T-cell (primary cell): ENCODE measurements around the gene E2F1. TPM values are rescaled to one million over a fixed set of nuclear protein-coding genes. Genes with fewer than 3 reads are reported as not detected.
"Not testable (repeated sequence)": the region's sequence is repeated elsewhere in the genome, so short reads cannot be mapped to it uniquely, and the experiment has no call there.

ENCODE experiments used
- ATAC-seq, 4 experiments: fragments of 200-7000 bp in 3 of 4; fragments of 150-1000 bp in 1 of 4; cut with Tn5 transposase; replicated peaks in 1 of 4; 1 replicate in 3 of 4; 2 replicates in 1 of 4; pipeline ENCODE4 v1.10.0; 2021; ENCODE audit warnings: moderate library complexity in 3 of 4, mild to moderate bottlenecking in 2 of 4, moderate number of reproducible peaks in 1 of 4
- CTCF ChIA-PET, 2 donors: fragments of 300-600 bp; sonication (Branson Sonifier 250); formaldehyde crosslinking; loops; one replicate each; lab custom pipeline; 2022; ENCODE audit warnings: antibody characterized with exemption in 2 of 2; lab: Charles Lee
- POLR2A ChIA-PET, 2 donors: fragments of 300-600 bp; sonication (Branson Sonifier 250); formaldehyde crosslinking; loops; one replicate each; lab custom pipeline; 2022; ENCODE audit warnings: antibody characterized with exemption in 2 of 2; lab: Charles Lee
- DNase-seq, 35 experiments: peaks; one replicate each; pipeline versions ENCODE4 v3.0.0 to v3.0.0-alpha.2; 2013 to 2023
- H3K27ac ChIP-seq: one replicate; pipeline ENCODE4 v1.5.1; 2013; ENCODE audit warnings: low read length
- H3K27me3 ChIP-seq, 2 experiments: replicated peaks in 1 of 2; 1 replicate in 1 of 2; 2 replicates in 1 of 2; pipeline versions ENCODE4 v1.6.1 to v1.7.0; 2013; ENCODE audit warnings: low read length in 1 of 2, mixed read lengths in 1 of 2; ENCODE audit not compliant: control insufficient read depth in 2 of 2, insufficient read depth in 2 of 2; ENCODE audit errors: extremely low read depth in 1 of 2
- H3K36me3 ChIP-seq, 2 donors: 1 replicate in 1 of 2; 2 replicates in 1 of 2; pipeline versions ENCODE4 v1.6.1 to v1.7.0; 2013; ENCODE audit warnings: low read length in 1 of 2; ENCODE audit not compliant: control insufficient read depth in 2 of 2, insufficient read depth in 1 of 2; ENCODE audit errors: extremely low read depth in 1 of 2
- H3K4me1 ChIP-seq, 2 experiments: 1 replicate in 1 of 2; 2 replicates in 1 of 2; pipeline versions ENCODE4 v1.6.1 to v1.7.0; 2013; ENCODE audit warnings: low read length in 2 of 2, mixed read lengths in 1 of 2; ENCODE audit not compliant: insufficient read depth in 2 of 2, control insufficient read depth in 1 of 2; ENCODE audit errors: extremely low read depth in 1 of 2
- H3K4me3 ChIP-seq, 2 donors: 1 replicate in 1 of 2; 2 replicates in 1 of 2; pipeline versions ENCODE4 v1.5.1 to v1.7.0; 2013; ENCODE audit warnings: mild to moderate bottlenecking in 2 of 2, low read length in 1 of 2, moderate library complexity in 1 of 2; ENCODE audit not compliant: control insufficient read depth in 1 of 2; ENCODE audit errors: extremely low read depth in 1 of 2
- H3K9me3 ChIP-seq: 2 replicates; pipeline ENCODE4 v1.7.0; 2013
- H3K27ac Mint-ChIP-seq, 2 donors: one replicate each; pipeline ENCODE4 v1.8.0; 2020 to 2021; ENCODE audit warnings: mild to moderate bottlenecking in 2 of 2, mixed read lengths in 2 of 2
- H3K27me3 Mint-ChIP-seq, 2 donors: one replicate each; pipeline ENCODE4 v1.8.0; 2021 to 2022; ENCODE audit warnings: mixed read lengths in 2 of 2
- H3K36me3 Mint-ChIP-seq: one replicate; pipeline ENCODE4 v1.8.0; 2021; ENCODE audit warnings: mixed read lengths
- H3K4me1 Mint-ChIP-seq, 3 donors: one replicate each; pipeline ENCODE4 v1.8.0; 2020 to 2022; ENCODE audit warnings: mixed read lengths in 3 of 3, mild to moderate bottlenecking in 1 of 3
- H3K4me3 Mint-ChIP-seq, 3 donors: one replicate each; pipeline ENCODE4 v1.8.0; 2020 to 2022; ENCODE audit warnings: mild to moderate bottlenecking in 3 of 3, mixed read lengths in 3 of 3, moderate library complexity in 3 of 3
- H3K9me3 Mint-ChIP-seq, 3 donors: one replicate each; pipeline ENCODE4 v1.8.0; 2020 to 2022; ENCODE audit warnings: mixed read lengths in 3 of 3
- WGBS: methylation state at CpG from one replicate; pipeline ENCODE4 v1.1.5; 2013; ENCODE audit warnings: missing lambda C conversion rate; ENCODE audit not compliant: insufficient coverage; 5-methylcytosine and 5-hydroxymethylcytosine counted together
- total RNA-seq, 35 experiments: library from RNA in 6 of 35; stranded (reverse) in 6 of 35; fragments of 120-200 nt in 1 of 35; gene quantifications; one replicate each; pipeline versions ENCODE4 v1.2.1 to v1.2.4 and lab custom pipeline; 2013 to 2026

Gene E2F1
- total RNA-seq, 5 donors from 2014 or later (not counting 1 experiment from before 2014, with no cell fraction given), result 1.8 to 7.4 (median 4.6) TPM

- 89% methylated on average over 9 of the region's 14 CpGs for WGBS
- POLR2A ChIA-PET, result no interaction called here
- peak overlapping the region in 1 of 2 donors; percentile 3 for H3K27ac Mint-ChIP-seq
Measured at GRCh38 chr20:33648396-33649004, 37.7 kb downstream of the E2F1 start.

DNA sequence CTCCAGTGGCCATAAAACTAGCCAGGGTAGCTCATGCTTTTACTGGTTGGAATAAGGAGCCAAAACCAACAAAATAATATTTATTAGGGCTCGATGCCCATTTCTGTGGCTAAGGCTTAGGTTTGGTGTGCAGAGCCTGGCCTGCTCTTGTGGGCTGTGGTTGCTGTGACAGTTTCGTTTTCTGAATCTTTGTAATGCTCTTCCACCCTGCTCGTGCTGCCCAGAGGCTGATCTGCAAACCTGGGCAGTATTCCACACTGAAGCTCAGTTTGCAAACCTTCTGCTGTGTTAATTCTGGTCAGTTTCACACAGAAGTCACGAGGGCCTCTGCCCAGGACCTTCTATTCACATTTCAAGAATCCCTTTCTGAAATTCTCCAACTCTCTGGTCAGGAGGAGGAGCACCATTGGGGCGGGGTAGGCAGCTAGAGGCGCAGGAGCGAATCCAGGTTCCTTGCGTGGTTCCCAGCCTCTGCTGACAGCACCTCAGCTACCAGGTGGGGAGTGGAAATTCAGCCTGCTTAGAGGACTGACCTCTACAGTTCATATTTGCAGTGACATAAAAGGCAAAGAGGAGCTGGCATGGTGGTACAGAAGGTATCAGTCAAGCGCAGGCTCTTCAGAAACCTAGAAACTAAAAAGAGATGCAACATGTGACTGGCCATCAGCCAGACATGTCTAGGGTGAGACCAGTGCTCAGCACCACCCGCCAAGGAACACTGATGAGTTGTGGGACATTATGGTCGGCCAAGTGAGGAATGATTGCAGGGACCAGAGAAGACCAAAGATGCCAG lies 38.4 kb downstream of the E2F1 start:
- H3K9me3 Mint-ChIP-seq, result no peaks in the 10 kb centered on the region
- Histone ChIP-seq H3K4me3 (no peak overlapping the region), H3K9me3 (no peaks in the 10 kb centered on the region), H3K27ac (peak overlapping the region; percentile 29), H3K27me3 (no peaks in the 10 kb centered on the region), H3K4me1 (peaks cover 0 to 16% of the 10 kb centered on the region in 2 experiments), H3K36me3 (peaks cover 0 to 23% of the 10 kb centered on the region in 2 donors)
- H3K36me3 Mint-ChIP-seq, result peaks cover 18% of the 10 kb centered on the region
- POLR2A ChIA-PET, result interaction anchor here in 1 of 2 donors (0.8 kb wide), 1 partner anchor 1471 kb away, joined by 3 read pairs; no protein-coding TSS in a partner anchor
- no peaks in the 10 kb centered on the region for H3K27me3 Mint-ChIP-seq
- CTCF ChIA-PET, result interaction anchor here in 1 of 2 donors (0.5 kb wide), 1 partner anchor 147 kb away, joined by 4 read pairs; no protein-coding TSS in a partner anchor
- DNase-seq, result peak in 1 of 35 experiments; percentile 35
- peak overlapping the region in 1 of 2 donors; percentile 77 for H3K27ac Mint-ChIP-seq
- 81% methylated on average over 3 of the region's 11 CpGs for WGBS
- no peak overlapping the region for H3K4me3 Mint-ChIP-seq
- ATAC-seq, result peak in 1 of 4 experiments; percentile 45
- H3K4me1 Mint-ChIP-seq, result peaks cover 5 to 19% (median 7%) of the 10 kb centered on the region in 3 donors

More at GRCh38 chr20:33648396-33649004, 37.7 kb downstream of the E2F1 start:
- H3K4me3 ChIP-seq, result no peak overlapping the region
- H3K9me3 ChIP-seq, result no peaks in the 10 kb centered on the region
- peaks cover 0 to 21% of the 10 kb centered on the region in 2 donors for H3K36me3 ChIP-seq
- peaks cover 0 to under 1% of the 10 kb centered on the region in 2 experiments for H3K27me3 ChIP-seq
- CTCF ChIA-PET, result interaction anchor here in 1 of 2 donors (0.5 kb wide), 1 partner anchor 147 kb away, joined by 4 read pairs; no protein-coding TSS in a partner anchor
- Mint-ChIP-seq H3K9me3 (no peaks in the 10 kb centered on the region), H3K4me1 (peaks cover 9 to 23% (median 11%) of the 10 kb centered on the region in 3 donors), H3K27me3 (no peaks in the 10 kb centered on the region), H3K36me3 (peaks cover 18% of the 10 kb centered on the region), H3K4me3 (no peak overlapping the region)
- H3K27ac ChIP-seq, result no peak overlapping the region
- ATAC-seq (no peak), DNase-seq (no peak)
- peaks cover 0 to 21% of the 10 kb centered on the region in 2 experiments for H3K4me1 ChIP-seq

- DNase-seq, H3K9me3 Mint-ChIP-seq, H3K4me3 Mint-ChIP-seq, H3K27me3 ChIP-seq, H3K4me3 ChIP-seq, H3K9me3 ChIP-seq, CTCF ChIA-PET, H3K27ac Mint-ChIP-seq, ATAC-seq, H3K27me3 Mint-ChIP-seq: not testable (repeated sequence)
- H3K4me1 Mint-ChIP-seq, result peaks cover 5 to 19% (median 7%) of the 10 kb centered on the region in 3 donors
- peaks cover 0 to 28% of the 10 kb centered on the region in 2 donors for H3K36me3 ChIP-seq
- POLR2A ChIA-PET, result interaction anchor here in 1 of 2 donors (0.8 kb wide), 1 partner anchor 1471 kb away, joined by 3 read pairs; no protein-coding TSS in a partner anchor
- peaks cover 18% of the 10 kb centered on the region for H3K36me3 Mint-ChIP-seq
- H3K27ac ChIP-seq, result peak overlapping the region; percentile 29
- 88% methylated on average over 5 of the region's 14 CpGs for WGBS
- H3K4me1 ChIP-seq, result peaks cover 0 to 16% of the 10 kb centered on the region in 2 experiments
Measured at GRCh38 chr20:33646959-33647602, 39.1 kb downstream of the E2F1 start.

GRCh38 chr20:33646191-33646590 lies 40.0 kb downstream of the E2F1 start:
- Histone ChIP-seq H3K27ac (no peak overlapping the region), H3K4me3 (no peak overlapping the region), H3K4me1 (peaks cover 0 to 16% of the 10 kb centered on the region in 2 experiments), H3K27me3 (no peaks in the 10 kb centered on the region), H3K36me3 (peaks cover 0 to 34% of the 10 kb centered on the region in 2 donors), H3K9me3 (no peaks in the 10 kb centered on the region)
- no peaks in the 10 kb centered on the region for H3K9me3 Mint-ChIP-seq
- CTCF ChIA-PET, result interaction anchor here in 1 of 2 donors (0.8 kb wide), 1 partner anchor 22 kb away, joined by 3 read pairs; no protein-coding TSS in a partner anchor
- H3K36me3 Mint-ChIP-seq, result peaks cover 18% of the 10 kb centered on the region
- no peaks in the 10 kb centered on the region for H3K27me3 Mint-ChIP-seq
- H3K4me3 Mint-ChIP-seq, result no peak overlapping the region
- ATAC-seq (no peak), DNase-seq (no peak)
- H3K4me1 Mint-ChIP-seq, result peaks cover 5 to 19% (median 7%) of the 10 kb centered on the region in 3 donors
- 100% methylated on average over 1 of the region's 5 CpGs for WGBS
- POLR2A ChIA-PET, result no interaction called here
- H3K27ac Mint-ChIP-seq, result no peak overlapping the region

- Mint-ChIP-seq H3K27ac (no peak overlapping the region), H3K36me3 (peaks cover 22% of the 10 kb centered on the region), H3K9me3 (no peaks in the 10 kb centered on the region), H3K4me3 (no peak overlapping the region), H3K4me1 (peaks cover 5 to 19% (median 7%) of the 10 kb centered on the region in 3 donors), H3K27me3 (no peaks in the 10 kb centered on the region)
- no peaks in the 10 kb centered on the region for H3K9me3 ChIP-seq
- H3K36me3 ChIP-seq, result peaks cover under 1 to 41% of the 10 kb centered on the region in 2 donors
- CTCF ChIA-PET, result interaction anchor here in 1 of 2 donors (0.8 kb wide), 1 partner anchor 23 kb away, joined by 3 read pairs; no protein-coding TSS in a partner anchor
- peaks cover 0 to 16% of the 10 kb centered on the region in 2 experiments for H3K4me1 ChIP-seq
- H3K27ac ChIP-seq, result no peak overlapping the region
- 100% methylated on average over 1 of the region's 2 CpGs for WGBS
- POLR2A ChIA-PET, result no interaction called here
- H3K27me3 ChIP-seq, result no peaks in the 10 kb centered on the region
- H3K4me3 ChIP-seq, result no peak overlapping the region
- DNase-seq (no peak), ATAC-seq (no peak)
Measured at GRCh38 chr20:33645396-33645795, 40.8 kb downstream of the E2F1 start.

GRCh38 chr20:33645072-33645358 lies 41.2 kb downstream of the E2F1 start:
- ChIA-PET CTCF (no interaction called here), POLR2A (no interaction called here)
- Mint-ChIP-seq H3K27me3 (no peaks in the 10 kb centered on the region), H3K36me3 (peaks cover 26% of the 10 kb centered on the region), H3K9me3 (no peaks in the 10 kb centered on the region), H3K4me1 (peaks cover 5 to 19% (median 7%) of the 10 kb centered on the region in 3 donors), H3K27ac (no peak overlapping the region), H3K4me3 (no peak overlapping the region)
- Histone ChIP-seq H3K4me1 (peaks cover 0 to 16% of the 10 kb centered on the region in 2 experiments), H3K27ac (no peak overlapping the region), H3K4me3 (no peak overlapping the region), H3K36me3 (peaks cover 5 to 45% of the 10 kb centered on the region in 2 donors), H3K27me3 (no peaks in the 10 kb centered on the region), H3K9me3 (no peaks in the 10 kb centered on the region)
- DNase-seq (no peak), ATAC-seq (no peak)
- 100% methylated on average over 2 of the region's 4 CpGs for WGBS
